ENCODE data around the gene DPPA2. TPM values are rescaled to one million over a fixed set of nuclear protein-coding genes. Genes with fewer than 3 reads are reported as not detected.

The DPPA2 gene
- total RNA-seq: not detected in 2 replicates

DNA sequence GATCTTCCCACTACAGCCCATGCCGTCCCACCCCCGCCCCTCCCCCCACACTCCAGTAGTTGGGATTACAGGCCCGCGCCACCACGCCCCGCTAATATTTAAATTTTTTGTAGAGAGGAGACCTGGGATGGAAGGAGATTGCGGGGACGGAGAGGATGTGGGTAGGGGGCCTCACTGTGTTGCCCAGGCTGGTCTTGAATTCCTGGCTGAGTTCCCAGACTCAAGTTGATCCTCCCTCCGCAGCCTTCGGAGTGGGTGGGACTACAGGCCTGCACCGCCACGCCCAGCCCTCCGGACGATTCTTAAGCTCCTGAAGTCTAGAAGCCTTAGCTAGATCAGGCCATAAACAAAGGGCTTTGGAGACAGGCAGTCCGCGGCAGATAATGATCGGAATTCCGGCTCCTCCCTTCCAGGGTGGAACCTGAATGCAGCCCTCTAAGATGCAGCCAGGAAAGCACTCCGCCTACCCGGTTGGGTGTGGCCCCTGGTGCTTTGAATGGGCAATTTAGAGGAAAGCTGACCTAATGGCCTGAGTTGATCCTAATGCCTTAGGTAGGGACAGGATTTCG is at the start of gene DPPA2:
TSS of gene DPPA2 (minus strand) at position 356 of the 569 bp plus-strand sequence. CDS start 1,975 bp downstream, outside the sequence.

DNA sequence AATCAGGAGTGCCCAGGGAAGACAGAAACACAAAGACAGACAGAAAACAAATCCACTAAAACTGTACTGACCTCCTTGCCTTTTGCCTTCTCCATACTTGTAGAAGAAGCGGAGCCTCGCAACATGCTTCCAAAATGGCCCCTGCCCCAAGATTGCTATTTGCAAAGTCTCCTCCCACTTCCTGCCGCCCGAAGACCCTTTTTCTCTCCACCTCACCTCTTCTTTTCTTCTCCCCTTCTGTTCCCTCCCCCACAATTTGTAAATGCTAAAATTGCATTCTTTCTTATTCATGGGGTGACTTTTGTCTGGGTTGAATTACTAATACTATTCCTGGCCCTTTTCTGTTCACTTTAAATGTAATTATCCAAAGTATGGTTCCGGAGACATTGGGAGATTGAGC is 21.1 kb upstream of the DPPA2 start, which contains the start of gene DPPA4:
TSS of gene DPPA4 (minus strand) at position 154 of the 400 bp plus-strand sequence. CDS start at position 125, 29 bp downstream.

Small RNAs within 50 kb of the gene (small RNA-seq; reads per million reads assigned to genes)
- gene AC124945.1 (not detected), gene RF00017 (not detected)

Other genes starting within 250 kb of the DPPA2 start
- gene MORC1, start 198.4 kb downstream of the DPPA2 start, total RNA-seq: not detected in 2 replicates
- gene C3orf85, start 179.8 kb downstream of the DPPA2 start, total RNA-seq: not detected in 2 replicates
- not detected in 2 replicates for gene DPPA4, start 21.0 kb upstream of the DPPA2 start, total RNA-seq